Activated T-helper 2 cell treated with anti-CD3 and anti-CD28 coated beads, Interferon-gamma antibody, Interleukin-2, Interleukin-4, amounts not matched to agents 10 μg/mL and 5 μg/mL and 100 μg/mL, durations not matched to agents 14 hours and 24 hours and 36 hours (primary cell): ENCODE measurements around the gene TCTN3. TPM values are rescaled to one million over a fixed set of nuclear protein-coding genes. Genes with fewer than 3 reads are reported as not detected.
A peak's percentile ranks its signal among the peaks of the same experiment; 100 is the strongest.

Experiments used
- DNase-seq: peaks from one replicate; pipeline ENCODE4 v3.0.0; 2021; ENCODE audit warnings: low spot score
- H3K27ac Mint-ChIP-seq: one replicate; pipeline ENCODE4 v1.8.0; 2021; ENCODE audit warnings: mixed read lengths
- H3K27me3 Mint-ChIP-seq: one replicate; pipeline ENCODE4 v1.8.0; 2021; ENCODE audit warnings: low read depth, mixed read lengths
- H3K36me3 Mint-ChIP-seq: one replicate; pipeline ENCODE4 v1.8.0; 2021; ENCODE audit warnings: low read depth, mixed read lengths
- H3K4me1 Mint-ChIP-seq: one replicate; pipeline ENCODE4 v1.8.0; 2021; ENCODE audit warnings: low read depth, mixed read lengths
- H3K4me3 Mint-ChIP-seq: one replicate; pipeline ENCODE4 v1.8.0; 2021; ENCODE audit warnings: low read depth, mild to moderate bottlenecking, moderate library complexity, mixed read lengths
- H3K9me3 Mint-ChIP-seq: one replicate; pipeline ENCODE4 v1.8.0; 2021; ENCODE audit warnings: mixed read lengths
- intact Hi-C: fragments of 100-400 bp; cut with micrococcal nuclease; formaldehyde crosslinking; loops from one replicate; pipeline ENCODE4 v1.15.1; 2023
- total RNA-seq: library from RNA; stranded (reverse); gene quantifications from 2 replicates; pipeline ENCODE4 v1.2.3, GENCODE V29; 2022

Gene TCTN3
- total RNA-seq, 1 donor from 2014 or later = 66.5 TPM

DNA sequence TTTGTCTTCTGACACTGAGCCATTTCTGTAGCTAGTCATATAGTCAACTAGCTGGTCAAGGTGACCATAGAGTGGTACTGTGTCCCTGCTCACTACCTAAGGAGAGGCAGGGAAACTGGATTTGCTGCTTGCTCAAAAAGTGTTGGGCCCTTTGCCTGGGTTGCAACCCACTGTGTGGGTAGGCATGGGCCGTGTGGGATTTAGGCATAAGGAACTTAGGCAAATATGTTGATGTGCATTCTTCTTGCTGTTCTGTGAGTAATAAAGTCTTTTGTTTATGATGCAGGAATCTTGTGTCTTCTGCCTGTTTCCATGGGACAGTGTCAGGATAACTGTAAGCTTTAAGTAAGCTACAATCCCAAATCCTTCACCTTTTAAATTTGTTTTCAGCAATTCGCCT, 23.1 kb upstream of the TCTN3 start:
- no peak for DNase-seq
- Mint-ChIP-seq H3K4me3 (no peak overlapping the region), H3K27me3 (peaks cover 5% of the 10 kb centered on the region), H3K9me3 (no peaks in the 10 kb centered on the region), H3K36me3 (no peaks in the 10 kb centered on the region), H3K27ac (no peak overlapping the region), H3K4me1 (peaks cover 1% of the 10 kb centered on the region)
- intact Hi-C loops = no loop called here

GRCh38 chr10:95716466-95716865, 22.7 kb upstream of the TCTN3 start:
- H3K36me3 Mint-ChIP-seq = no peaks in the 10 kb centered on the region
- H3K27ac Mint-ChIP-seq = no peak overlapping the region
- peaks cover 1% of the 10 kb centered on the region for H3K4me1 Mint-ChIP-seq
- H3K4me3 Mint-ChIP-seq = no peak overlapping the region
- peaks cover 5% of the 10 kb centered on the region for H3K27me3 Mint-ChIP-seq
- H3K9me3 Mint-ChIP-seq = no peaks in the 10 kb centered on the region
- intact Hi-C loops = no loop called here
- DNase-seq = no peak

DNA sequence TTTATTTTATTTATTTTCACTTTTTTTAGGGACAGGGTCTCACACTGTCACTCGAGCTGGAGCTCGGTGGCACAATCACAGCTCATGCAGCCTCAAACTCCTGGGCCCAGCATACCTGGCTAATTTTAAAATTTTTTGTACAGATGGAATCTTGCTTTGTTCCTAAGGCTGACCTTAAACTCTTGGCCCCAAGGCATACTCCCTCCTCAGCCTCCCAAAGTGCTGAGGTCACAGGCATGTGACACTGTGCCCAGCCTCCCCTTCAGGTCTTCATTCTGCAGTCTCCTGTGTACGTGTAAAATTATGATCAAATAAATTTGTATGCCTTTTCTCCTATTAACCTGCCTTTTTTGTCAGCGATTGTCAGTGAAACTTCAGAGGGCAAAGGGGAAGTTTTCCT, 17.8 kb upstream of the TCTN3 start:
- DNase-seq = no peak
- Mint-ChIP-seq H3K36me3 (no peaks in the 10 kb centered on the region), H3K27me3 (peaks cover 4% of the 10 kb centered on the region), H3K4me3 (no peak overlapping the region), H3K4me1 (peaks cover 2% of the 10 kb centered on the region), H3K27ac (no peak overlapping the region), H3K9me3 (peaks cover under 1% of the 10 kb centered on the region)
- intact Hi-C loops = no loop called here

DNA sequence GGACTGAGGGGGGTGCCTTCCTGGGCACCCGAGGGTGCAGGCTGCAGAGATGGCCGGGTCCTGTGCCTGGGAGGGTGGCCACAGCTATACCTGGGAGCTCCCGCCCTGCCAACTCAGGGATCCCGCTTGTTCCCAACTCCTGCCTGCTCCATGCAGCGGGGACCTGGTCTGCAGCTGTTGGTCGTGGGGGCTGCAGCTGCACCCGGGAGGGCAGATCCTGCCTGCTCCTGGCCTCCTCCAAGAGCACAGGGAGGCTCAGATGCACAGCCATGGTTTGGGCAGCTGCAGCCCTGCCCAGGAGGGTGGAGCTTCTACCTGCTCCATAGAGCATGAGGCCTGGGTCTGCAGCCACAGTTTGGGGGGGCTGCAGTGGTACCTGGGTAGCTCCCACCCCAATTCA, 13.3 kb upstream of the TCTN3 start:
- Mint-ChIP-seq H3K27me3 (peaks cover 3% of the 10 kb centered on the region), H3K36me3 (no peaks in the 10 kb centered on the region), H3K4me3 (no peak overlapping the region), H3K27ac (no peak overlapping the region), H3K4me1 (peaks cover 2% of the 10 kb centered on the region), H3K9me3 (peaks cover 5% of the 10 kb centered on the region)
- DNase-seq = no peak
- intact Hi-C loops = no loop called here

- intact Hi-C loops = no loop called here
- Mint-ChIP-seq H3K27ac (no peak overlapping the region), H3K9me3 (peaks cover 5% of the 10 kb centered on the region), H3K36me3 (no peaks in the 10 kb centered on the region), H3K27me3 (peaks cover 3% of the 10 kb centered on the region), H3K4me1 (peaks cover 2% of the 10 kb centered on the region), H3K4me3 (no peak overlapping the region)
- DNase-seq = no peak
Measured at GRCh38 chr10:95706573-95706972, 12.8 kb upstream of the TCTN3 start.

DNA sequence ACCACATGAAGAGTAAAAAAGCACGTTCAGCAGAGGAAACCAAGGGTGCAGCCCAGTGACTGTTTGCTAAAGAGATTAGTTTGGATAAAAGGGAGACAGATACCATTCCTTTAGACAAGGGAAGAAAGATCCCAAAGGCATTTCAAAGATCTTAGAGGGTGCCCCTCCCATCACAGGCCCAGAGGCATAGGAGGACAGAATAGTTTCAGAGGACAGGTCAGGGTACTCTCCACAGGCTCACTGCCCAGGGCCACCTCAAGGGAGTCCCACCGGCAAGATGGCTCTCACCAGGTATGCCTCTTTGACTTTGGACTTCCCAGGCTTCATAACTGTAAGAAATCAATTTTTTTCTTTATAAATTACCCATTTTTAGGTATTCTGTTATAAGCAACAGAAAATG, 4.7 kb upstream of the TCTN3 start:
- intact Hi-C loops = loop anchor here (10.0 kb wide), 1 partner anchor 266 kb away; no protein-coding TSS in a partner anchor

DNA sequence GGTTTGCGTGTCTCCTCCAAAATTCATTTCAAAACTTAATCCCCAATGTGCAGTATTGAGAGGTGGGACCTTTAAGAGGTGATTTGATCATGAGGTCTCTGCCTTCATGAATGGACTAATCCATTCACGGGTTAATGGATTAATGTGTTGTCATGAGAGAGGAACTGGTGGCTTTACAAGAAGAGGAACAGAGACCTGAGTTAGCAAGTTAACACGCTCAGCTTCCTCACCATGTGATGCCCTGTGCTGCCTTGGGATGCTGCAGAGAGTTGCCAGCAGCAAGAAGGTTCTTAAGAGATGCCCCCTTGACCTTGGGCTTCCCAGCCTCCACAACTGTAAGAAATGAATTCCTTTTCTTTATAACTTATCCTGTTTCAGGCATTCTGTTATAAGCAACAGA, 3.7 kb upstream of the TCTN3 start:
- no peak overlapping the region for H3K27ac Mint-ChIP-seq
- H3K4me3 Mint-ChIP-seq = no peak overlapping the region
- H3K9me3 Mint-ChIP-seq = peaks cover 9% of the 10 kb centered on the region
- peaks cover 13% of the 10 kb centered on the region for H3K4me1 Mint-ChIP-seq
- H3K27me3 Mint-ChIP-seq = peaks cover 4% of the 10 kb centered on the region
- DNase-seq = no peak
- H3K36me3 Mint-ChIP-seq = peaks cover 25% of the 10 kb centered on the region
- intact Hi-C loops = loop anchor here (10.0 kb wide), 1 partner anchor 267 kb away; no protein-coding TSS in a partner anchor

More for the DNA sequence above, 4.7 kb upstream of the TCTN3 start:
- Mint-ChIP-seq H3K36me3 (peaks cover 15% of the 10 kb centered on the region), H3K27ac (no peak overlapping the region), H3K4me1 (peaks cover 7% of the 10 kb centered on the region), H3K4me3 (no peak overlapping the region), H3K9me3 (peaks cover 9% of the 10 kb centered on the region), H3K27me3 (peaks cover 4% of the 10 kb centered on the region)
- DNase-seq = no peak

DNA sequence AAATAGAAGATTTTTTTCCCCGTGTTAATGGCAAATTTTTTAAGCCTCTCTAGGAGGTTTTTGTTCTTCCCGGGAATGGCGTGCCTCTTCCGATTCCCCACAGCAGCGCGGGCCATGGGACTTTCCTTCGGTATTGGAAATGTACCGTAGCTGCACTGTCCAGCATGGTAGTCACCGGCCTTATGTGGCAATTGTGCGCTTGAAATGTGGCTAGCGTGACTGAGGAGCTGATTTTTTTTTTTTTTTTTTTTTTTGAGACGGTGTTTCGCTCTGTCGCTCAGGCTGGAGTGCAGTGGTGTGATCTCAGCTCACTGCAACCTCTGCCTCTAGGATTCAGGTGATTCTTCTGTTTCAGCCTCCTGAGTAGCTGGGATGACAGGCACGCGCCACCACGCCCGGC, 938 bp upstream of the TCTN3 start:
- Mint-ChIP-seq H3K36me3 (peaks cover 52% of the 10 kb centered on the region), H3K4me3 (no peak overlapping the region), H3K9me3 (peaks cover 9% of the 10 kb centered on the region), H3K27me3 (peaks cover under 1% of the 10 kb centered on the region), H3K27ac (peak overlapping the region; percentile 69), H3K4me1 (peaks cover 34% of the 10 kb centered on the region)
- intact Hi-C loops = loop anchor here (1.0 to 10.0 kb wide), 9 partner anchors 38 to 436 kb away; partner anchors contain the start of genes ALDH18A1, CC2D2B, CCNJ and SORBS1
- no peak for DNase-seq

DNA sequence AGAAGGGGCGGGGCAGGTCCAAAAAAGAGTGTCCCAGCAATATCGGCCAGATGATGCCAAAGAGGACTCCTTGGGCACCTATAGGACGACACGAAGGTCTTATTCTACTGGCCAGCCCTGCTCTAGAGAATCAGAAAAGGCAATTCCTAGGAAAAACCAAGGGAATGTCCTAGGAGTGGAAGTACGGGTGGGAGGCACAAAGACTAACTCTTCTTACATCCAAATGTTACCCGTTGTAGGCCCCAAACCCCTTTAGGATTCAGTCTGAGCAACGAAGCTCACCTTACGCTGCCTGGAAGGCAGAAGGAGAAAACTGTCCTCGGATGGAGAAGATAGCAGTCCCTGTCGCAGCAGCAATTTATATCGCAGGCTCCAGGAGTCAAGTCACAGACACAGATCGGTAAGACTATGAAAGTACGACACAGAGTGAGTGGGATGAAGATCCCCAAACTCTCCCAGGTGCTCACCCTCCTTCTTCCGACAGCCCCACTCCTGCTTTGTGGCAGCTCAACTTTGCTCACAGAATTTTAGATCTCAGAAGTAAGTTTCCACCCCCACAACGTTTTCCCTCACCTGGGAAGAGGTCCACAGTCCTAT, 558 bp downstream of the TCTN3 start:
- Mint-ChIP-seq H3K4me1 (peaks cover 46% of the 10 kb centered on the region), H3K27me3 (no peaks in the 10 kb centered on the region), H3K36me3 (peaks cover 64% of the 10 kb centered on the region), H3K27ac (peak overlapping the region; percentile 97), H3K9me3 (peaks cover 6% of the 10 kb centered on the region), H3K4me3 (peak overlapping the region; percentile 99)
- intact Hi-C loops = loop anchor here (5.0 to 10.0 kb wide), 3 partner anchors 214 to 349 kb away; partner anchors contain the start of genes CC2D2B and CCNJ
- DNase-seq = no peak

- intact Hi-C loops = loop anchor here (5.0 to 10.0 kb wide), 3 partner anchors 216 to 351 kb away; partner anchors contain the start of genes CC2D2B and CCNJ
- H3K27ac Mint-ChIP-seq = peak overlapping the region; percentile 28
- H3K4me3 Mint-ChIP-seq = peak overlapping the region; percentile 99
- no peaks in the 10 kb centered on the region for H3K9me3 Mint-ChIP-seq
- peaks cover 46% of the 10 kb centered on the region for H3K4me1 Mint-ChIP-seq
- no peak for DNase-seq
- H3K36me3 Mint-ChIP-seq = peaks cover 70% of the 10 kb centered on the region
- no peaks in the 10 kb centered on the region for H3K27me3 Mint-ChIP-seq
Measured at GRCh38 chr10:95691281-95691680, 2.4 kb downstream of the TCTN3 start.

GRCh38 chr10:95688648-95689047, 5.1 kb downstream of the TCTN3 start:
- Mint-ChIP-seq H3K27ac (no peak overlapping the region), H3K9me3 (no peaks in the 10 kb centered on the region), H3K4me1 (peaks cover 39% of the 10 kb centered on the region), H3K36me3 (peaks cover 90% of the 10 kb centered on the region), H3K4me3 (peak overlapping the region; percentile 1), H3K27me3 (no peaks in the 10 kb centered on the region)
- no peak for DNase-seq
- intact Hi-C loops = no loop called here

GRCh38 chr10:95683966-95684365, 9.8 kb downstream of the TCTN3 start:
- intact Hi-C loops = no loop called here
- H3K27ac Mint-ChIP-seq = no peak overlapping the region
- no peaks in the 10 kb centered on the region for H3K9me3 Mint-ChIP-seq
- H3K4me3 Mint-ChIP-seq = no peak overlapping the region
- H3K27me3 Mint-ChIP-seq = no peaks in the 10 kb centered on the region
- H3K4me1 Mint-ChIP-seq = peaks cover 7% of the 10 kb centered on the region
- peaks cover 72% of the 10 kb centered on the region for H3K36me3 Mint-ChIP-seq
- no peak for DNase-seq

DNA sequence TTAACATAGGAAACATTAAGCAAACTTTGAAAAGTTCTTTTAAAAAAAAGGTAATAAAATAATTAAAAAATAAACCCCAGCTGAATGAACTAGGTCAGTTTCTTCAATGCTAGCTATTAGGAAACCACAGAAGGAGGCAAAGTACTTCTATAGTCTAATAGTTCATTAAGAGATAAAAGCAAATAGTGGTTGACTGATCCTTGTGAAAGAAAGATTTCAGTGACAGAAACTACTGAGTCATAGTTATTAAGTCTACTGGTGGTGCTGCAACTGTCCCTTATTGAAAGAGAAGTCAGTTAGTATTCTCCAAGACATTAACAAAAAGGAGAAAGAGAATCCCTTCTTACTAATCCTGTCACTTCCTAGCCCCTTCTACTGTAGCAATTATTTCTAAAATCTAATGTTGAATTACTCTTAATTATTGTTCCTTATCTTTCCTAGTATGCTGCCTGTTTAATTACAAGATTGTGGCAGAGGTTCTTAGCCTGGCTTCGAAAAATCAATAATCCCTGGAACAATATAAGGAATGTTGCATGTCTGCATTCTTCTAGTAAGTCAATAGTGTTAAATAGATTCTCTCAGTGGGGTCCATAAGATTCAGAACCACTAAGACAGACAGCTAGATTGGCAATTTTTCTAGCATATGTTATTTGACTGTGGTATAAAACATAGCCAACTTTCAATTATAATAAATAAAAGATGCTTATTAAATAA, 18.2 kb downstream of the TCTN3 start:
- Mint-ChIP-seq H3K4me3 (no peak overlapping the region), H3K9me3 (no peaks in the 10 kb centered on the region), H3K27ac (no peak overlapping the region), H3K4me1 (no peaks in the 10 kb centered on the region), H3K36me3 (peaks cover 55% of the 10 kb centered on the region), H3K27me3 (no peaks in the 10 kb centered on the region)
- no peak for DNase-seq
- intact Hi-C loops = no loop called here
